Cerebellar nuclear complex (tissue), 1 donor: Measurements from ENCODE around the gene BACE1-AS.
"Not testable (repeated sequence)": the region's sequence is repeated elsewhere in the genome, so short reads cannot be mapped to it uniquely, and the experiment has no call there.

ENCODE experiments used
- DNase-seq, 2 experiments: peaks; one replicate each; lab custom pipeline; 2025; lab: John Stamatoyannopoulos, UW

BACE1-AS gene

GRCh38 chr11:117290809-117291396, at the start of gene BACE1-AS:
Gene BACE1-AS (plus strand): TSS chr11:117291346.
- no peak for DNase-seq

GRCh38 chr11:117248341-117248740, 42.8 kb upstream of the BACE1-AS start:
- no peak for DNase-seq

DNA sequence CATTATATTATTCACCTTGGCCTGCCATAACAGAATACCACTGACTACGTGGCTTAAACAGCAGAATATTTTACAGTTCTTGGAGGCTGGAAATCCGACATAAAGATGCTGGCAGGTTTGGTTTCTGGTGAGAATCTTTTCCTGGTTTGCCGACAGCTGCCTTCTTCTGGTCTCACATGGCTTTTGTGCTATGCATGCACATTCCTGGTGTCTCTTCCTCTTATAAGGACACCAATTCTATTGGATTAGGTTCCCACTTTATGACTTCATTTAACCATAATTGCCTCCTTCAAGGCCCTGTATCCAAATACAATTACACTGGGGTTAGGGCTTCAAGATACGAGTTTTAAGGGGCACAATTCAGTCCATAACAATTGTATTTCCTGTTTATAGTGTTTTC, 41.6 kb upstream of the BACE1-AS start:
- DNase-seq: no peak

- no peak for DNase-seq
Measured at GRCh38 chr11:117251506-117251905, 39.6 kb upstream of the BACE1-AS start.

DNA sequence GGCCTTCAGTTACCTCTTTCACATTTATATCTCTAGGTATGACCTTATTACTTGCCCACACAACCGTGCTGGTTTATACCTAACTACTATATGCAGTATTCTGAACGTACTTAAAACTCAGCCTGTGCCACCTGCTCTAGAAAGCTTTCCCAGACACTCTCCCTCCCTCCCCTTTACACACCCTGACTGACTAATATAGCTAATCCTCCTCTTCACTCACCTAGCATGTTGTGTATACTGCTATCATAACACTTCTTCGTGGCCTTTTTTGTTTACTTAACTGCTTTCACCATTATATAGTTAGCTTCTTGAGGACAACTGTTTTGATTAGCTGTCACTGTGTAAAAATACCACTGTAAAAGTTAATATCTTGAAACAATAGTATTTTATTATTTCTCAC, 35.2 kb upstream of the BACE1-AS start:
- DNase-seq: no peak

DNA sequence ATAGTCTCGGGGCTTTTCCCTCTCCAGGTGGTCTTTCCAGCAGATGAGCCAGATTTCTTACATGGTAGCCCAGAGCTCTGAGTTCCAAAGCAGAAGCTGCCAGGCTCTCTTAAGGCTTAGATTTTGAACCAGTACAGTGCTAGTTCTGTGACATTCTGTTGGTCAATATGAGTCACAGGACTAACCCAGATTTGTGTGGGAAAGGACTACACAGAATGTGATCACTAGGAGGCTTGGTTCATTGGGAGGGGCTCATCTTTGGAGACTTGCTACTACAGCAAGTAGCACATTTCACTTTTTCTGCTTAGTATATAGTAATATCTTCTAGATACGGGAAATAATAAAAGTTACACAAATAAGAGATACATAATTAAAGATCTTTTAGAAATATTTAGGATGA, 34.6 kb upstream of the BACE1-AS start:
- DNase-seq: no peak

DNA sequence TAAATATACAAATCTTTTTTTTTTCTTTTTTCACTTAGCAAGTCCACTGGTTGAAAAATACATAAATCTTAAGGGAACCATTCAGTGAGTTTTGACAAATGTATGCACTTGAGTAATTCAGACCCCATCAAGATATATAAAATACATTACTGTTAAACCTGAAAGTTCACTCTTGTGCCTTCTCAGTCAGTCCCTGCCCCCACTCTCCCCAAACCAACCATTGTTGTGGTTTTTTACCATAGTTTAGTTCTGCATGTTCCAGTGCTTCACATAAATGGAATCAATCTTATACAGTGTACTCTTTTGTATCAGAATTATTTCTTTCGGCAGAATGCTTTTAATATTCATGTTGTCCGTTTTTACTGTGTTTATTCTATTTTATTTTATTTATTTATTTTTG, 32.6 kb upstream of the BACE1-AS start:
- DNase-seq: no peak

DNA sequence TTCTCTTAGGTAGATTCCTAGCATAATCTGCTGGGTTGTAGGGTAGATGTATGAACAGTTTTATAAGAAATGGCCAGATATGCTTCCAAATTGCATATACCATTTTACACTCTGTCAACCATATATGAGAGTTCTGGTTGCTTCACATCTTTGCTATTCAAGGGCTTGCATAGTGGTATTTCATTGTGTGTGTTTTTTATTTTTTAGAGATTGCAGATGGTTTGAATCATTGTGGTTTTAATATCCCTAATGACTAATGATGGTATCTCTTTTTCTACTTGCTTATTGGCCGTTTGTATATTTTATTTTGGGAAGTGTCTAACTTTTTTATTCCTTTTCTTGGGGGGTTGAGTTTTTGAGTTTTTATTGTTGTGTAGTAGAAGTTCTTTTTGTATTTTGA, 31.7 kb upstream of the BACE1-AS start:
- no peak for DNase-seq

DNA sequence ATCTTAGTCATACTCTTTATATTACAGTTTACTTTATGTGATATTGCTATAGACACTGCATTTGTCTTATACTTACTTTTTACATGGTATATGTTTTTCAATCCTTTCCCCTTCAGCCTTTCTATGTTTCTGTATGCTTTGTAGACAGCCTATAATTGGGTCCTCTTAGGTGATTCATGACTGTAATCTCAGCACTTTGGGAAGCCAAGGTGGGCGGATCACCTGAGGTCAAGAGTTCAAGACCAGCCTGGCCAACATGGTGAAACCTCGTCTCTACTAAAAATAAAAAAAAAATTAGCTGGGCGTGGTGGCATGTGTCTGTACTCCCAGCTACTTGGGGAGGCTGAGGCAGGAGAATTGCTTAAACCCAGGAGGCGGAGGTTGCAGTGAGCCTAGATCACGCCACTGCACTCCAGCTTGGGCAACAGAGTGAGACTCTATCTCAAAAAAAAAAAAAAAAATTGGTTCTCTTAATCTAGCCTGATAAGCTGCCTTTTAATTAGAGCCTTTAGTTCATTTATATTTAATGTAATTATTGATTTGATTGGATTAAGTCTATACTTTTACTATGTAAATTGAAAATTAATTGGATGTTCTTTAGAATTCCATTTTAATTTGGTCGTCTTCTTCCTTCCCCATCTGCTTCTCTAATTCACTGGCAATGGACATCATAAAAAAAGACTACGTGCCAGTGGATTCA, 26.4 kb upstream of the BACE1-AS start:
- not testable (repeated sequence) for DNase-seq

DNA sequence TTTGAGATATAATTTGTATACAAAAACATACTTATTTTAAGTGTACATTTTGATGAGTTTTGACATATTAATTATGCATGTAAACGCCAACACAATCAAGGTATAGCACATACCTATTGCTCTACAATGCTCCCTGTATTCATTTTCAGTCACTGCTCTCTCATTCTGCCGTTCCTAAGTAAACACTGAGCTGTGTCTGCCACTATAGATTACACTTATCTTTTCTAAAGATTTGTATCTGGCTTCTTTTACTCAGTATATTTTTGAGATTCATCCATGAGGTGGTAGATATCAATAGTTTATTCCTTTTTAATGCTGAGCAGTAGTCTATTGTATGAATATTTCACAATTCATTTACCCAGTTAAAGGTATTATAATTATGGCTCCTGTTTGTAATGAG, 25.4 kb upstream of the BACE1-AS start:
- DNase-seq: no peak

DNA sequence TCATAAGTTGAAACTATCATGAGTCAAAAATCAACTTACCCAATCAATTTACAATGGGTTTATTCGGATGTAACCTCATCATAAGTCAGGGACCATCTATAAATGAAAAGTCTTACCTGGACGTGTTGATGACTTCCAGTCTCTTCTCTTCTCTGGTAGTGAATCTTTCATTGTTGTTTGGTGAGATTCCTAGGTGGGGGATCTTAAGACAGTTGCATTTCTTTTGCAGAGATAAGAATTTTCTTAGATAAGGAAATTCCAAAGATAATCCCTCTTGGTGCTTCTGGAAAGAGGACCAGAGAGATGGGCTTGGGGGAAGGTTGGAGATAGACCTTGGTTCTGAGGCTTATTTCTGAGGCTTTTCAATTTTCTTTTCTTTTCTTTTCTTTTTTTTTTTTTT, 21.3 kb upstream of the BACE1-AS start:
- DNase-seq: no peak

DNA sequence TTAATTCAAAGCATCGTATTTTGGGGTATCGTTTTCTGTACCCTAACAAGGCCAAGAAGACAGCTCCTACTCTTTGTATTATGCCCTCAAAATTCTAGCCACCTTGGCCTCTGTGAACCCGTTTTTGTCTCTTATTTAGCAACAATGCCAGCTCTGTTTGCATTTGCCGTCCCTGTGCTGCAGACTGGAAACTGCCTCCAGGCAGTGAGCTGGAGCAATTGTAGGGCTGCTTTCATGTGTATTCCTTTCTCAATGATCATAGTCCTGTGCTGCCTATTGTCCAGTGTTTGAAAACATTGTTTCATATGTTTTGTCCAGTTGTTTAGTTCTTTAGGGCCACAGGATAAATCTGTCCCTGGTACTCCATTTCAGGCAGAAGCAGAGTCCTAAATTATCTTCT, 19.9 kb upstream of the BACE1-AS start:
- no peak for DNase-seq

DNA sequence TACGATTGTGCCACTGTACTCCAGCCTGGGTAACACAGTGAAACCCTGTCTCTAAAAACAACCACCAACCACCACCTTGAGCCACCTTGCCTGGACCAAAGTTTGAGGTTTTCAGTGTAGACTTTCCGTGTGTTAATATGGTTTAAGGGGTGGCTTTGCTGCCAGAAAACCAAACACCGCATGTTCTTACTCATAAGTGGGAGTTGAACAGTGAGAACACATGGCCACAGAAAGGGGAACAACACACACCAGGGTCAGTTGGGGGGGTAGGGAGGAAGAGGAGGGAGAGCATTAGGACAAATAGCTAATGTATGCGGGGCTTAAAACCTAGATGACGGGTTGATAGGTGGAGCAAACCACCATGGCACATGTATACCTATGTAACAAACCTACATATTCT, 19.0 kb upstream of the BACE1-AS start:
- not testable (repeated sequence) for DNase-seq

DNA sequence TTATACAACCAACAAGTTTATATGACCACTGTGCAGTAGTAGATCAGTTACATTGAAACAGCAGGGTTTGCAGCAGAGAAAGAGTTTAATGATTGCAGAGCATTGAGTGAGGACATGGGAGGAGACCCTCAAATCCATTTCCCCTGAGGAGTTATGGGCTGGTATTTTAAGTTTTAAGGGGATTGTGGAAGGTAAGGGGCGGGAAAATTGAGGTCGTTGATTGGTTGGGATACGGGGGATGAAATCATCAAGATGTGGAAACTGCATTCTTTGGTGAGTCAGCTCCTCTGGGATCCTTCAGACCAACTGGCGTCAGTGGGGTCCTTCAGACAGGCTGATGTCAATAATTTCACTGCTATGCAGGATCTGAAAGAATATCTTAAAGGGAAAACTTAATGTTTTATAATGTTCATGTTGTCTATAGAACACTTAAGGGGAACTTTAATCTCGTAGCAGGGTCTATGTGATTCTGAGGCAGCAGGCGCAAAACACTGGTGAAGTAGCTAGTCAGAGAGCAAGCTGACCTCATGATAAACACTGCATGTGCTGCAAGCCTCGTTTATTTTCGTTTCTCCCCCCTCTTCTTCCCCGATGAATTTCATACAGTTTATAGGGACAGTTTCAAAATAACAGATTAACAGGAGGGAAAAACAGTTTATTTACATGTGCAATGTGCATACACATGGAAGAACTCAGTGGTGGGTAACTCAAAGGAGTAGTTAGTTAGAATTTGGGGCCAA, 17.4 kb upstream of the BACE1-AS start:
- no peak for DNase-seq

GRCh38 chr11:117278347-117278746, 12.8 kb upstream of the BACE1-AS start:
- DNase-seq: no peak

DNA sequence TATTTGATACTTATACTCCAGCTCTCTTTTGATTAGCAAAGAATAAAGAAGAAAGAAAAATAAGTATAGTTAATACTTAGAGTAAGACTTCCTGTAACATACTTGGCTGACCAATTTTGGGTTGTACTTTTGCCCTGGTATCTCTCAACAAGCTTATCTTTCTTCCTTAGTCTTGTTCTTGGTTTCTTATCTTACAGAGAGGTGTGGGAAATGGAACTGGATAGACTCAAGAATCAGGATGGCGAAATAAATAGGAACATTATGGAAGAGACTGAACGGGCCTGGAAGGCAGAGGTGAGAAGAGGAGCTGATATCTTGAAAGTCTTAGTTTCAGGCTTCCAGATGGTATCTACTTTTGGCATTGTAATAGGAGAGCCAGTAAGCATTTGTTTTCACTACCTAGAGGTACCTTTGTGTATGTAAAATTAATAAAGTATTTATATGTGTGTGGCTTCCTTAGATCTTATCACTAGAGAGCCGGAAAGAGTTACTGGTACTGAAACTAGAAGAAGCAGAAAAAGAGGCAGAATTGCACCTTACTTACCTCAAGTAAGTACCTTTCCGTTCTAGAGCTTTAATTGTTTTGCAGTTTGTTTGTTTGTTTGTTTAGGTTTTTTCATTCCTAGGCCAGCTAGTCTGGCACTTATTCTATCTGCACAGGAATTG, 11.3 kb upstream of the BACE1-AS start:
- DNase-seq: no peak

DNA sequence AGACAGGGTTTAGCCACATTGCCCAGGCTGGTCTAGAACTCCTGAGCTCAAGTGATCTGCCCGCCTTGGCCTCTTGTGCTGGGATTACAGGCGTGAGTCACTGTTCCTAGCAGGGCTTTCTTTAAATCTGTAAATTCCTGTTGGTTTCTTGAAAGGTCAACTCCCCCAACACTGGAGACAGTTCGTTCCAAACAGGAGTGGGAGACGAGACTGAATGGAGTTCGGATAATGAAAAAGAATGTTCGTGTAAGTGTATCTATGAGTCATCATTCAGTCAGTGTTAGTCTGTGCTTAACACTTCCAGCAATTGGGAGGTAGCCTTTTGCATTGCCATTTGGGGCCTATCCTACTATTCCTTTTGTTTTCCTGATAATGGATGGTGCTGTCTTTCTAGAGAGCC, 10.0 kb upstream of the BACE1-AS start:
- DNase-seq: no peak

GRCh38 chr11:117281869-117282268, 9.3 kb upstream of the BACE1-AS start:
- no peak for DNase-seq

DNA sequence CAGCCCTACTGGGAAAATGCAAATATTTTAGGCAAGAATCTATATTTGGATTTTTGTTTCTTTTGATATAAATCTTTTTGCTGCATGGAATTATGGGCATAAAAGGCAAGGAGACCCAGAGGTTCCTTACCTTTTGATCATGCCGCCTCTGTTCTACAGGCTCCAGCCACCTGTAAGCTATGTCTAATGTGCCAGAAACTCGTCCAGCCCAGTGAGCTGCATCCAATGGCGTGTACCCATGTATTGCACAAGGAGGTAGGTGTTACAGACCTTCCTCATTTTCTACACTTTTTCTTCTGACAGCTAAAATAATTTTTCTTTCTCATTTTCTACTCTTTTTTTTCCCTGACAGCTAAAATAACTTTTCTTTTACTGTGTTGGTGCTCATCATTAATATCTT, 8.2 kb upstream of the BACE1-AS start:
- no peak for DNase-seq

- no peak for DNase-seq
Measured at GRCh38 chr11:117284053-117284452, 7.1 kb upstream of the BACE1-AS start.

- DNase-seq: no peak
Measured at GRCh38 chr11:117286588-117286987, 4.6 kb upstream of the BACE1-AS start.

- DNase-seq: no peak
Measured at GRCh38 chr11:117287668-117288067, 3.5 kb upstream of the BACE1-AS start.

GRCh38 chr11:117289795-117290194, 1.4 kb upstream of the BACE1-AS start:
- no peak for DNase-seq
